Measurements from ENCODE around the gene TPRG1L.
"Not testable (repeated sequence)": the region's sequence is repeated elsewhere in the genome, so short reads cannot be mapped to it uniquely, and the experiment has no call there.

TPRG1L gene

GRCh38 chr1:3609769-3610526 lies 14.9 kb upstream of the TPRG1L start:
- FAIRE-seq = no peak

DNA sequence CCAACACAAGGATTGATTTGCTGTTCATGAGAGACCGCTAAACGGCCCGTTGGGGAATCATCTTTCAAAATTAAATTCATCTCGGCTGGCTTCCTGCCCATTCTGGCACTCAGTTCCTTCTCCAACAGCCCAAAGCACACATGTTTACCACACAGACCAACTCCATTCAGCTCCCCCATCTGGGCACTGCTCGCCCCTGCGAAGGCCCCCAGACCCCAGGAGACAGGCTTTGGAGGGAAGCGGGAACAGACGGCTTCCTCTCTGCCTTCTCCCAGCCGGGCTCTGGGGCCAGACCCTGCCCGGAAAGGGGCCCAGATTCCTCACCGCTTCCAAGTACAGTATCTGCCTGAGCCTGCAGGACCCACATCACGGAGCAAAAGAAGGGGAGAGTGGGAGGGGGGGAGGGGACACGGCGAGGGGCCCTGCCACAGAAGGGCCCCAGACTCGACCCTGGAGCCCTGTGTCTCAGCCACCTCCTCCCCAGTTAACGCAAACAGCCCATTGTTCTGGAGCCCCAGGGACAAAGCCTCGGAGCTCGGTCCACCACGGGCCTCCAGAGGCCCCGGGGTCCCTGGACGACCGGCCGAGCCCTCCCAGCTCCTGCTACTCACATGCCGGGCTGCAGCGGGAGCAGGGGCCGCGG lies 14.2 kb upstream of the TPRG1L start:
- FAIRE-seq = no peak

GRCh38 chr1:3611170-3612019 lies 13.4 kb upstream of the TPRG1L start, which contains the start of gene MEGF6:
Gene MEGF6 (minus strand): TSS chr1:3611508. CDS start chr1:3611268, 240 bp downstream.
- no peak for FAIRE-seq

GRCh38 chr1:3612123-3612522 lies 12.7 kb upstream of the TPRG1L start:
- no peak for FAIRE-seq

- FAIRE-seq = no peak
Measured at GRCh38 chr1:3614755-3615742, 9.8 kb upstream of the TPRG1L start.

GRCh38 chr1:3616861-3617260 lies 8.0 kb upstream of the TPRG1L start:
- FAIRE-seq = no peak

DNA sequence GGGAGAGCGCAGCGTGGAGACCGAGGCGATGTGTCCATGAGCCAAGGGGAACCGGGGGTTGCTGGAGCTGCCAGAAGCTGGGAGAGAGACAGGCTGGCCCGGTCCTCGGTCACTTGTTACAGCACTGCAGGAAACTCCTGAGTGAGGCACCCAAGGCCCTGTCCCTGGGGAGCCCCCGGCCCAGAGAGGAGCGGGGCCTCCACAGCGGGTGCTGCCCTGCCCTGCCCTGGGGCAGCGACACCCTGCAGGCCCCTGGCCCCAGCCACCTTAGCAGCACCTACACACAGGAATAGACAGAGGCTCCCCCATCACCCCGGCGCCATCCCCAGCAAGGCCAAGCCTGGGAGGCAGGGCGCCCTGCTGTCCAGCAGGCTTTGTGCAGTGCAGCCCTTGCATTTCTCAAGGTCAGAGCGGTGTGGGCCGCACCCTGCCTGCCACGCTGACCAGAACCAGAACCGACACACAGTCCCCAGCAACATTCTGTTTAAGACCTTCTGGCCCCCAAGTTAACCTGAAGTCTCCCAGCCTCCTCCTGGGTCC lies 6.9 kb upstream of the TPRG1L start:
- FAIRE-seq = no peak

DNA sequence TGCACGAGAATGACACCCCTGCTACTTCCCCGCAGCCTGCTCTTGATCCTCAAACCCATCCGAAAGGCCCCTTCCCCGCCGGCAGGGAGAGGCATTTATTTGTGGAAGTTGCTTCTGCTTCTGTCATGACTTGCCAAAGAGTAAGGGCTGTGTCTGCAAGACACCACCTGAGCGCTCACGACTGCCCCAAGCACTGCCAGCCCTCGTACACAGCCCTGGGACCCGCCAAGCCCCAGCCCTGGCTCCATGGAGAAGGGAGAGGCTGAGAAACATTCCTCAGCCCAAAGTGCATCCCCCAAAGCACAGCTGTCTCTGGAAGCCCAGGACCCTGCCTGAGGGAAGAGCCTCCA lies 6.3 kb upstream of the TPRG1L start:
- no peak for FAIRE-seq

DNA sequence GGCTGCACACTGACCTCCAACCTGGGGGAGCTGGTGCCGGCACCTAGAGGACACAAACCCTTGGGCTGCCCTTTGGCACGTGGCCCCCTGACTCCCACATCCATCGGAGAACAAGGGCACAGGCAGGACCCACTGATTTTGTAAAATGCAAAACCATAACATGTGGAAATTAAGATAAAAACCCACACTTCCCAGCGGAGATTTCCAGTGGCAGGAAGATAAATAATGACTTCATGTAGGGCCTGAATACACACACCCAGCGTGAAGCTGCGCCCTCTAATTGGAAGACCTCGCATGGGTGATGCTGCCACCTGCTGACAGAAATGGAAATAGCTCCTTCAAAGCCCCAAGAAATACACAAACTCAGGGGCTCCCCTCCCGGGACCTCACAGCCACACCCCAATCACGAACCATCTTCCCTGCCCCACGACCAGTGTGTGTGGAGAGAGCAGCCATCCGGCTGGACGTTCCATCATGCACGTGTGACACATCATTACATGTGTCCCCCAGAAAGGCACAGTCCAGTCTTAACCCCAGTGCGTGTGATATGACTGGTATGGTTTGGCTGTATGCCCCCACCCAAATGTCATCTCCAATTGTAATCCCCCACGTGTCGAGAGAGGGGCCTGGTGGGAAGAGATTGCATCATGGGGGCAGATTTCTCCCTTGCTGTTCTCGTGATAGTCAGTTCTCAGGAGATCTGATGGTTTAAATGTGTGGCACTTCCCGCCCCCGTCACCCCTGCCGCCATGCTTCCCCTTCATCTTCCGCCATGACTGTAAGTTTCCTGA lies 5.7 kb upstream of the TPRG1L start:
- peak; percentile 85 for FAIRE-seq

DNA sequence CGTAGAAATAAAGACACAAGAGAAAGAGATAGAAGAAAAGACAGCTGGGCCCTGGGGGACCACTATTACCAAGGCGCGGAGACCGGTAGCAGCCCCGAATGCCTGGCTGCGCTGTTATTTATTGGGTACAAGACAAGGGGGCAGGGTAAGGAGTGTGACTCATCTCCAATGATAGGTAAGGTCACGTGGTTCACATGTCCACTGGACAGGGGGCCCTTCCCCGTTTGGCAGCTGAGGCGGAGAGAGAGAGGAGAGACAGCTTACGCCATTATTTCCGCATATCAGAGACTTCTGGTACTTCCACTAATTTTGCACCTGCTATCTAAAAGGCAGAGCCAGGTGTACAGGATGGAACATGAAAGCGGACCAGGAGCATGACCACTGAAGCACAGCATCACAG lies 4.1 kb upstream of the TPRG1L start:
- FAIRE-seq = no peak

DNA sequence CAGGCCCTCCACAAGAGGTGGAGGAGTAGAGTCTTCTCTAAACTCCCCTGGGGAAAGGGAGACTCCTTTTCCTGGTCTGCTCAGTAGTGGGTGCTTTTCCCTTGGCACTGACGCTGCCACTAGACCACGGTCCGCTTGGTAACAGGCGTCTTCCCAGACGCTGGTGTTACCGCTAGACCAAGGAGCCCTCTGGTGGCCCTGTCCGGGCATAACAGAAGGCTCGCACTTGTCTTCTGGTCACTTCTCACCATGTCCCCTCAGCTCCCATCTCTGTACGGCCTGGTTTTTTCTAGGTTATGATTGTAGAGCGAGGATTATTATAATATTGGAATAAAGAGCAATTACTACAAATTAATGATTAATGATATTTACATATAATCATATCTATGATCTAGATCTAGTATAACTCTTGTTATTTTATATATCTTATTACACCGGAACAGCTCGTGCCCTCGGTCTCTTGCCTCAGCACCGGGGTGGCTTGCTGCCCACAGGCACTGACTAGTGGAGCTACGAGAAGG lies 3.6 kb upstream of the TPRG1L start:
- not testable (repeated sequence) for FAIRE-seq

- not testable (repeated sequence) for FAIRE-seq
Measured at GRCh38 chr1:3622102-3622501, 2.7 kb upstream of the TPRG1L start.

DNA sequence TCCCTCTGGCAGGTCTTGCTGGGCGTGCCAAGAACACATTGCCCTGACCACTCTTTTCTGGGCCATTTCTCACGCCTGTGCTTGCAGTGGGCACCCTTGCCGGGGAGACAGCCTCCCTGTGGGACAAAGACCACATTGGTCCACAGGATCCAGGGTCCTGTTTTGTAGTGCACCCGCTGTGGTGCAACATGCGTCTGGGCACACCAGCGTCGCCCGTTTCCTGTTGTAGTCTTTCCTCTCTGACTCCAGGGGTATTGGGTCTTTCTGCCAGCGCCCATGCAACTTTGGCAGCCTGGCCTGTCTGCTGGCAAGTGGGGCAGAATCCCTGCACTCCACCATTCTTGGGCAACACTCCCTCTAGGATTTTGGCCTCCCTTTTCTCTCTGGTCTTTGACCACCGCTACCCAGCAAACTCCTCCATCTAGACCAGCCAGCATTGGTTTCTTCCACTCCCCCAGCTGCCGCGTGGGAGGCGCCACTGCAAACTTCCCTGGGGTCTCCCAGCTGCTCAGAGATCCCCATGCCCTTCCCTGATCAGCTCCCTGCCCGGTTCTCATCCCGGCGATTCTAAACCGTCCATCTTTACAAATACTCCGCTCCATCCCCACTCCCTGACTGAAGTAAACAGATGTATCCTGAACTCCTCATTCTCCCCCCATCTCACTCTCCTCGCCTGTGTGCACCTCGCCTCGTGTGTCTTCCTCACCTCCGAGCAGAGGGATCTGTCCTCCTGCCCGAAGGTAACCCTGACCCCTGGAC lies 1.2 kb upstream of the TPRG1L start:
- FAIRE-seq = no peak

- no peak for FAIRE-seq
Measured at GRCh38 chr1:3625151-3625907, 514 bp downstream of the TPRG1L start.

DNA sequence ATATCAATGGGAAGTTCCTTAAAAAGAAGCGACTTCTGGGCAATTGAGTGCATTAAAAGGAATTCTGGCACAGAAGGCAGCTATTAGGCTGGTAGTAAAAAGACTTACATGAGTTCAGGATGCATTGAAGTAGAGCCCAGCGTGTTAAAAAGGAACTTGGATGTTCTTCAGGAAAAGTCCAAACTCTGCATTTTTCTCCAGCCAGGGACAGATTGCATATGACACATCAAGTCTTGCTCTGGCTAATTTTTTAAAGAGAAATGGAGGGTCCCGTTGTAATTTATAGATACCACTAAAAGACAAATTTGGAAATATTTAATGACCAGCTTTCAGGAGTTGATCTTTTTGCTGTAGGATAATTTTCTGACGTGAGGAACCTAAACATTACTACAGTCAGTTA lies 1.2 kb downstream of the TPRG1L start:
- no peak for FAIRE-seq

GRCh38 chr1:3627515-3628253 lies 2.9 kb downstream of the TPRG1L start:
- no peak for FAIRE-seq

DNA sequence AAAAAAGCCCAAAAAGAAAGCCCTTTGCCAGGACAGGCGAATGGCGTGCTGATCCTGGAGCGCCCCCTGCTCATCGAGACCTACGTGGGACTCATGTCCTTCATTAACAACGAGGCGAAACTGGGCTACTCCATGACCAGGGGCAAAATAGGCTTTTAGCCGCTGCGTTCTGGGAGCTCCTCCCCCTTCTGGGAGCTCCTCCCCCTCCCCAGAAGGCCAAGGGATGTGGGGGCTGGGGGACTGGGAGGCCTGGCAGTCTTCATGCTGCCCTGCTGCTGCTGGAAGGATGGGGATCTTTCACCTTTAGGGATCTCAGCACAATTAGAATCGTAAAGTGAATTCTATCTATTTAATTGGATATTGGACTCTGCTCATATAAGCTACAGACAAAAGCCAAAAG lies 3.6 kb downstream of the TPRG1L start:
- FAIRE-seq = no peak

DNA sequence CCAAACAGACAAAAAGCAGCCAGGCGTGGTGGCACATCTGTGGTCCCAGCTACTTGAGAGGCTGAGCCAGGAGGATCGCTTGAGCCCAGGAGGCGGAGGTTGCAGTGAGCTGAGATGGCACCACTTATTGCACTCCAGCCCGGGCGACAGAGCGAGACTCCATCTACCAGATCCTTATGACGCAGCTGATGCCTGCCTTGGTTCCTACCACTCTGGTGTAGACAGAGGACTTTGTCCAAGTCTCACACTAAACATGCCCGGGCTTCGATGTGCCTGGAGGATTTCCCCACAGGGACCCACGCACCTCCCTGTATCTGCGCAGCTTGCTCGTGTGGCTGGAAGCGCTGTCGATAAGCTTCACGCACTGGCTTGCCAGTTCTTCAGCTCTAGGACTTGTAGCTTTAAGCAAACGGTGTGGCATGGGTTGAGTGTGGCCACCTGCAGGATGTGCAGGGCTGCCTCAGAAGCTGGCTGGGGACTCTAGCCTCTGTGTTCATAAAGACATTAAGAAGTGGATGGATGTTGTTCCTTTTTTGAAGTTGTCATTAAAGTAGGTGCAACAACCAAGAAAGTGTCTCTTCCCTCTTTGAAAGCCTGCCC lies 4.8 kb downstream of the TPRG1L start:
- no peak for FAIRE-seq

All from islet of Langerhans (tissue), 1 donor.